MG63 (cell line): ENCODE measurements around the gene TSPAN18. TPM values are rescaled to one million over a fixed set of nuclear protein-coding genes. Genes with fewer than 3 reads are reported as not detected.

Experiments
- DNase-seq: peaks from one replicate; pipeline ENCODE4 v3.0.0-alpha.2; 2020
- H3K27me3 ChIP-seq: fragments of 250-450 bp; sonication (Bioruptor Pico); 2 replicates; pipeline ENCODE4 v1.5.1; 2020; ENCODE audit warnings: mild to moderate bottlenecking, moderate library complexity
- H3K36me3 ChIP-seq: fragments of 250-450 bp; sonication (Bioruptor Pico); 2 replicates; pipeline ENCODE4 v1.5.1; 2020; ENCODE audit warnings: mild to moderate bottlenecking, moderate library complexity
- H3K4me3 ChIP-seq: fragments of 250-450 bp; sonication (Bioruptor Pico); 2 replicates; pipeline ENCODE4 v1.5.1; 2020; ENCODE audit warnings: mild to moderate bottlenecking, moderate library complexity
- H3K9me3 ChIP-seq: fragments of 250-450 bp; sonication (Bioruptor Pico); 2 replicates; pipeline ENCODE4 v1.5.1; 2020; ENCODE audit warnings: mild to moderate bottlenecking, moderate library complexity
- total RNA-seq: library from RNA; depleted of rRNA; stranded (reverse); fragments of >200 nt; shearing (Covaris generic); gene quantifications from 2 replicates; pipeline ENCODE4 v1.2.3, GENCODE V29; 2014; ENCODE audit warnings: low replicate concordance

The TSPAN18 gene
- total RNA-seq, 1 experiment from 2014 or later = 0.95 TPM

DNA sequence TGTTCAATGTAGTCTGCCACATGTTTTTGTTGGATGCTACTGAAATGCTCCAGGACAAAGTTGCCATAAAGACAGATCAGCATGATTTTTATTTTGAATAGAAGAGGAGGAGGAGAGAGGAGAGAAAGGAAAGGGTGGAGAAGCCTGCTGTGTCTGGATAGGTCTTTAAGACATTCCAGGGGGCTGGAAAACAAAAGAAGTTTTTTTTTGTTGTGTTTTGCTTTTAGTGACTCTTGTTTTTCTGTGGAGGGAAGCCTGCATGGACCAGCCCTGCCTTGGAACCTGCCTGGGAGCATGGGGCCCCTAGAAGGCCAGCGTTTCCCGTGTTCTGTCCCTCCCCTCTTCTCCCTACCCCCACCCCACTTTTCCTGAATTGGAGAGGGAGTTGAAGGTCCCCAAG lies 2.3 kb downstream of the TSPAN18 start:
- H3K4me3 ChIP-seq = no peak overlapping the region
- H3K9me3 ChIP-seq = no peaks in the 10 kb centered on the region
- no peak for DNase-seq
- H3K36me3 ChIP-seq = no peaks in the 10 kb centered on the region
- no peaks in the 10 kb centered on the region for H3K27me3 ChIP-seq

DNA sequence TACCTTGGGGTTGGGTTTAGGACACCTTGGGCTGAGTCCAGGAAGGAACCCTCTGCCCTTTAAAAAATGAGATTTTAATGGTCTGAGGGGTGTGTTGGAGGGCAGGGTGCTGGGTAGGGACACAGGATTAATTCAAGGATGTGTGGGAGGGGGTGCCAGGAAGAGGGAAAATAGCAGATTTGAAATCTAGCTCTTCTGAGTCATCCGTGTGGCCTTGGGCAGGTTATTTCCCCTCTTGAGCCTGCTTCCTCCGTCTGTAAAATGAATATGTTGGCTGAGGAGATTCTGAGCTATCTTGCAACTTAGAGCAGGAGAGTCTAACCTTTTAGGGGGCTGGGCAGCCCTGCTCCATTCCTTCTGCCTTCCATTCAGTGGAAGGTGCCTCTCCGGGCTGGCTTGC lies 3.0 kb downstream of the TSPAN18 start:
- DNase-seq = no peak
- no peaks in the 10 kb centered on the region for H3K36me3 ChIP-seq
- H3K4me3 ChIP-seq = no peak overlapping the region
- no peaks in the 10 kb centered on the region for H3K27me3 ChIP-seq
- H3K9me3 ChIP-seq = no peaks in the 10 kb centered on the region

DNA sequence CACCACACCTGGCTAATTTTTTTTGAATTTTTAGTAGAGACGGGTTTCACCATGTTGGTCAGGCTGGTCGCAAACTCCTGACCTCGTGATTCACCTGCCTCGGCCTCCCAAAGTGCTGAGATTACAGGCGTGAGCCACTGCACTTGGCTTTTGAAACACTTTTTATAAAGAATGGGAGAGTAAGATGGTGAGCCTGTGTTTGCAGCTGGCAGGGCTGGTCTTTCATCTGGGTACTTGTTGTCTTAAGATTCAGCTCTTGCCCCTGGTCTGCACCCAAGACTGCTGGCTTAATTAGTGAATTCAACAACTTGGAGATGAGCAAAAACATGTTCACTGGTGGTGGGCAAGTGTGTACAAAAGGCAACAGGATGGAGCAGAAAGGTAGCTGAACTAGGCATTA lies 4.0 kb downstream of the TSPAN18 start:
- H3K4me3 ChIP-seq = no peak overlapping the region
- no peak for DNase-seq
- H3K9me3 ChIP-seq = no peaks in the 10 kb centered on the region
- H3K36me3 ChIP-seq = no peaks in the 10 kb centered on the region
- H3K27me3 ChIP-seq = no peaks in the 10 kb centered on the region

DNA sequence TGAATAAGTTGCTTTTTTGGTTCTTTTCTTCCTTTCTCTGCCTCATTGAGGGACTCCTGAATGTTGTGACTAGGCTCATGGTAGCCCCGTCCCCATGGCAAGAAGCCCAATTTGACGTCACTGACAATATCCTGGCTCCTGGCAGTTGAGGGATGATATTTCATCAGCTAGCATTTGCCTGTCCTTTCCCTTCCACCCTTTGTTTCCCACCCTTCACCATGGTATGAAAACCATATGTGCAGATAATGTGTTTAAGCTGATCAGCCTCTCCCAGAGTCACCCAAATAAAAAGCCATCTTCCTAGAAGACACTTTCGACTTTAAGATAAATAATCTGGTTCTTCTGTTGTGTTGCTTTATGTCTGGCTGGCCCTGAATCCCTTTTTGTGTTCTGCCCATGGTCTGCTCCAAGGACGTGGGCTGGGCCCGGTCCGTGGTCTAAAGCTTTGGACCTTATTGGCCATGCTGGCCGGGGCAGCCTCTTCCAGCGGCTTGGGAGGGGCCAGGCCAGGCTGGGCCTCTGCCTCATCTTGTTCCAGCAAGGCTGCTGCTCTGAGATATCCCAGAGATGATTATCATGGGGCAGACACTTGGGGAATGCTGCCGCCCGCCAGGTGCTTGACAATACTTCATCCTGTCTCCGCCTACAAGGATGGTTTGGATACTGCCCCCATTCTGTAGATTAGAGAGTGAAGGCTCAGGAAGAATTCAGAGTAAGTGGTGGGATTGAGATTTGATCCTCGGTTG lies 5.1 kb downstream of the TSPAN18 start:
- H3K27me3 ChIP-seq = no peaks in the 10 kb centered on the region
- H3K4me3 ChIP-seq = no peak overlapping the region
- H3K36me3 ChIP-seq = no peaks in the 10 kb centered on the region
- H3K9me3 ChIP-seq = no peaks in the 10 kb centered on the region
- no peak for DNase-seq

DNA sequence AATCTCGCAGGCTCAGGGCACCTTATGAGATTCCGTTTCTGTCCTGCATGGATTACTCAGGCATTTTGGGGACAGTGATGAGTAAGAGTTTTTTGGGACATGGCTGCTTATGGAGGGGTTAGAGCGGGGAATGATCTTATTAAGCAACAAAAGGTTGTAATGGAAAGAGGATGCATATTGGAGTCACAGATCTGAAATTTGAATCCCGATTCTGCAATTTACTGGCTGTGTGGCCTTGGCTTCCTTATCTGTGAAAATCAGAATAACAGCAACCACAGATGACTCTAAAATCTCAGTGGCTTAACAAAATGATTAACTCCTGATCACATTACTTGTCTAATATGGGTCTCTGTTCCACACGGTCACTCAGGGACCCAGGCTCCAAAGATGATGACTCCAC lies 5.8 kb downstream of the TSPAN18 start:
- no peaks in the 10 kb centered on the region for H3K27me3 ChIP-seq
- H3K4me3 ChIP-seq = no peak overlapping the region
- H3K36me3 ChIP-seq = no peaks in the 10 kb centered on the region
- no peaks in the 10 kb centered on the region for H3K9me3 ChIP-seq
- DNase-seq = no peak

DNA sequence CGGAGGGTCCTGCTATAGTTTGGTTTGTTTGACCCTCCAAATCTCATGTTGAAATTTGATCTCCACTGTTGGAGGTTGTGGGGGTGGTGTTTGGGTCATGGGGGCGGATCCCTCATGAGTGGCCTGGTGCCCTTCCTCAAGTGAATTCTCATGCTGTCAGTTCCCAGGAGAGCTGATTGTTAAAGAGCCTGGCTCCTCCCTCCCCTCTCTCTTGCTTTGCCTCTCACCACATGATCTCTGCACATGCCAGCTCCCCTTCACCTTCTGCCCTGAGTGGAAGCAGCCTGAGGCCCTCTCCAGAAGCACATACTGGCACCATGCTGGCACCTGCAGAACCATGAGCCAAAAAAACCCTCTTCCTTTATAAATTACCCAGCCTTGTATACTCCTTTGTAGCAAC lies 7.1 kb downstream of the TSPAN18 start:
- no peak for DNase-seq
- Histone ChIP-seq H3K36me3 (no peaks in the 10 kb centered on the region), H3K9me3 (no peaks in the 10 kb centered on the region), H3K4me3 (no peak overlapping the region), H3K27me3 (no peaks in the 10 kb centered on the region)

DNA sequence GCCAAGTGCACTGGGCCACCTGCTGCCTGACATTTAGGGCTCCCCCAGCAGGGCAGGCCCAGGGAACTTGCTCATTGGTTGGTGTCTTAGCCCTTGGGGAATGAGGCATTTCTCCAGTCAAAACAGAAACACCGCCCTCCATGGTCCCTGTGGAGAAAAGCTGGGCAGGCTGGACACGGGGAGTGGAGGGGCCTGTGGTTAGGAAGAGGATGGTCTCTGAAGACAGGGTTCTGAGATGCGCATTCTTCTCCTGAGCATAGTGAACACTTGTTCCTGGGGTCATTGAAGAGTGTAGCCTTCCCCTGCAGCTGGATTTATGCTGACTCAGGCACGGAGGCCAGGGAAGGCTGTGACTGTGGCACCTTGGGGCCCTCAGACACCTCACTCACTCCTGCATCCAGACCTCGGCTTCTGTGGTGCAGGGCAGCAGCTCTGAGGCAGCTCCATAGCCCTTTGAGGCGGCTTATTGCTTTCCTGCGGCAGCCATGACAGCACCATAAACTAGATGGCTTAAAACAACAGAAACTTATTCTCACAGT lies 8.2 kb downstream of the TSPAN18 start:
- Histone ChIP-seq H3K9me3 (no peaks in the 10 kb centered on the region), H3K36me3 (no peaks in the 10 kb centered on the region)
- DNase-seq = no peak

DNA sequence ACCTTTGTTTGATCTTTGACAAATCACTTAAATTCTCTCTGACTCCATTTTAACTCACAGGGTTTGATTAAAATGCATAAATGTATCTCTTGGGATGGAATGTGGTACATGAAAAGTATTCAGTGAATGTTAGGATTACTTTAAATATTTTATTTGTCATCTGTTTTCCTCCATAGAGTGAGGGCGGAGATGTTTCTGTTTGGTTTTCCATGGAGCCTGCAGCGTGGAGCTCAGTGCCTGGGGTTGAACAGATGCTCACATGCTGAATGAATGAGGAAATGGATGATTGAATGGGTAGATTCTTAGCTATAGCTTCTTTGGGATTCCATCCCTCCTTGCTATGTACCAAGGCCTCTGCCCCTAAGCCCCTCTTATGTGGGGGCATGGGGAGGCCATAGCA lies 10.0 kb downstream of the TSPAN18 start:
- DNase-seq = no peak
- Histone ChIP-seq H3K27me3 (no peaks in the 10 kb centered on the region), H3K36me3 (no peaks in the 10 kb centered on the region), H3K9me3 (no peaks in the 10 kb centered on the region), H3K4me3 (no peak overlapping the region)

More for the DNA sequence above, 8.2 kb downstream of the TSPAN18 start:
- Histone ChIP-seq H3K4me3 (no peak overlapping the region), H3K27me3 (no peaks in the 10 kb centered on the region)

DNA sequence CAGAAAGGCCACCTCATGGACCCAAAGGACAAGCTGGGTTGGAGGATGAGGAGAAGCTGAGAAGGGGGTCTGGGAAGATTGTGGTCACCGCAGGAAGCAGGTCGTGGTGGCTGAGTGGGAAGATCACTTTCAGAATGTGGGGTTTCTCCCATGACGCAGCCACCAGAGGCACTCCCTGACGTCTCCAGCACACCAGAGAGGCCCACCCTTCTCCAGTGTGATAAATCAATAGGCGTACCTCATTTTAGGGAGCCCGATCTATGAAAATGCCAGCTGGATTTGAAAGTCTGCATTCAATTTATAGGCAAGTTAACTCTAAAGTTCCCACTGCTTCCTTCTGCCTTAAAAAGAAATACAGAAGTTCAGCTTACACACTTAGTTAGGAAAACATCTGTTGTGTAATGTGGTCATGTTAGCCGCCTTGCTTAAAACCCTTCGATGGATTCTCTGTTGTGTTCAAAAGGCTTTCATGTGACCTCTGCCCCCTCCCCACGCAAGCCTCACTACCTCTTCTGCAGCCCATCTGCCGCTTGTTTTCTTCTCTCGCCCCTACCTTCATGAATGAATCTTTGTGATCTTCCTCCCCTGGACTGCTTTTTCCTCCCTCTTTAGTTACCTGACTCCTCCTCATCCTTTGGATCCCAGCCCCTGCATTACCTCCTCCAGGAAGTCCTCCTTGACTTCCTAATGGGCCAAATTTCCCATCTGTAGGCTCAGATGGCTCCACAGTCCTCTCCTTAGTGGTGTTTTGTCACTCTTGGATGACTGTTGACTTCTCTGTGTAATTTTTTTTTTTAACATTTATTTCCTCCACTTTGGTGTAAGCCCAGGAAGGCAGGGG lies 10.7 kb downstream of the TSPAN18 start:
- no peak overlapping the region for H3K4me3 ChIP-seq
- no peaks in the 10 kb centered on the region for H3K36me3 ChIP-seq
- no peaks in the 10 kb centered on the region for H3K9me3 ChIP-seq
- H3K27me3 ChIP-seq = no peaks in the 10 kb centered on the region
- no peak for DNase-seq

DNA sequence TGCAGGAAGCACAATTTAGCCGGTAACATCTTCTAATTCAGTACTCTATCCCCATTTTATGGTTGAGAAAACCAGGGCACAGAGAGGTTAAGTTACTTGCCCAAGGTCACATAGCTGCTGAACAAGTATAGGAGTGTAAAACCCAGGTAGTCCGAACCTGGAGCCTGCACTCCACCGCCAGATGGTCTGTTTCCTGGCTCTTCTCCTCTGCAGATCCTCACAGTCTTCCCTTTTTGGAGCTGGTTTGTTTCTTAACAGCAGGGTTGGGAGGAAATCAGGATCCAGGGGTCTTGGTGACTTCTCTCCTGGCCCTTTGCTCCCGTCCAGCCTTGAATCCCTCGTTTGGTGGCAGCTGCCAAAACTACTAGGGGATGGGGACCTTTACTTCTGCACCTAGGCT lies 12.0 kb downstream of the TSPAN18 start:
- no peak for DNase-seq
- Histone ChIP-seq H3K36me3 (no peaks in the 10 kb centered on the region), H3K9me3 (no peaks in the 10 kb centered on the region), H3K27me3 (no peaks in the 10 kb centered on the region), H3K4me3 (no peak overlapping the region)

DNA sequence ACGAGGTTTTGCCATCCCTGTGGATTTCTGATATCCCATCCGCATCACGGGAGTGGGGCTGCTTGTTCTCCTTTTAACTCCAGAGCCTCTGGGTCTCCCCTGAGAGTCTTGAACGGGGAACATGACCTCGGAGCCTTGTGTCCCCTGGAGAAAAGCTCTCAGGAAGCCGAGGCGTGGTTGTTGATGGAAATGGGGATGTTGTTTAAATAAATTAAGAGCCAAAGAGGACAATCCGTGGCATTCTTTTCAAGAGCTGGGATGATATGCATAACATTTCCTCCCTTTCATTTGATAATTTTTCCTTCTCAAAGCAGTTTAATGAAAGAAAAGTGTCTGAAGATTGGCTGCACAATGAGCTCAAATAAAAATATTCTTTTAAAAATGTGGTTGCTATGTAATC lies 14.2 kb downstream of the TSPAN18 start:
- Histone ChIP-seq H3K27me3 (no peaks in the 10 kb centered on the region), H3K9me3 (no peaks in the 10 kb centered on the region), H3K36me3 (no peaks in the 10 kb centered on the region), H3K4me3 (no peak overlapping the region)
- DNase-seq = no peak

DNA sequence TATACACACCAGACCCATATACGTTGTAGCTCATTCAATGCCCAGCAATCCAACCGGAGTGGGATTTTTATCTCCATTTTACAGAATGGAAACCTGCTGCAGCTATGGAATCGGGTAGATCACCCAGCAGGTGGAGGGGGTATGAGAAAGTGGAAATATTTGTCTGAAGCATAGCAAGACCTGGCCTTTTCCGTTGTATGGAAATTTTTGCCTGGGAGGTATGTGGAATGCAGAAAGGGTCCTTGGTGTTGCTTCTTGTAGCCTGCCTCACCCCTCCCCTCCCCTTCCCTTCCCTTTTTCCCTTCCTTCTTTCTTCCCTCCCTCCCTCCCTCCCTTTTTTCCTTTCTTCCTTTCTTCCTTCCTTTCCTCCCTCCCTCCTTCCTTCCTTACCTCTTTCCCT lies 15.2 kb downstream of the TSPAN18 start:
- DNase-seq = no peak
- Histone ChIP-seq H3K36me3 (no peaks in the 10 kb centered on the region), H3K27me3 (no peaks in the 10 kb centered on the region), H3K4me3 (no peak overlapping the region), H3K9me3 (no peaks in the 10 kb centered on the region)

DNA sequence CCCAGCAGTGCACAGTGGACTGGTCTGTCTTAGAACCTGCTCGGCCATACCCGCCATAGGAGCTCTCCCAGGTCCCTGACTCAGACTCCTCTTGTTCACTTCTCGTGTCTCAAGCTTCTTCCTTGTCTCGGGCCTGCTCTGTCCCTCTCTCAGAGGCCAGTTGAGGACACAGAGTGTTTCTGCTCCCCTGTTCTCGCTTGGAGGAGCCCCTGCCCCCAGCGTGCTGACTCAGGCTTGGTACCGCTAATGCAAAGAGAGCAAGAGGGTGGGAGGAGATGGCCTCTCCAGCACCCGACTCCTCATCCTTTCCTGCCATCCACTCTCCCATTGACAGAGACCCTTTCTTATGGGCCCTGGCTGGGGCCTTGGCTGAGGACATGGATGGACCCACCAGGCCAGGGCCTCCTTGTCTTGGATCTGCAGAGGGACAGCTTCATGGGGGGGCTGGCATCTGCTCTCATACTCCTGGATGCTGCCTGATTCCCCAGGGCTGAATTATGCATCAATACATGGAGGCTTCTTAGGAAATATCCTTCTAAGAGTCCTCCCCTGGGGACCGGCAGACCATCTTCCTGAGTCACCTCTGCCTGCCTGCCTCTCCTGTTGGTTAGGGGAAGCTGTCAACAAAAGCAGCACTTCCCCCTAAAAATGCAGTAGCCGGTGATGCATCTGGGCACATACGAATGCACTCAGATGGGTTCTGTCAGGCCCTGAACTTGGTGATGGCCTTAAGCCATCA lies 15.9 kb downstream of the TSPAN18 start:
- H3K36me3 ChIP-seq = no peaks in the 10 kb centered on the region
- H3K4me3 ChIP-seq = no peak overlapping the region
- no peak for DNase-seq
- H3K9me3 ChIP-seq = no peaks in the 10 kb centered on the region
- no peaks in the 10 kb centered on the region for H3K27me3 ChIP-seq

DNA sequence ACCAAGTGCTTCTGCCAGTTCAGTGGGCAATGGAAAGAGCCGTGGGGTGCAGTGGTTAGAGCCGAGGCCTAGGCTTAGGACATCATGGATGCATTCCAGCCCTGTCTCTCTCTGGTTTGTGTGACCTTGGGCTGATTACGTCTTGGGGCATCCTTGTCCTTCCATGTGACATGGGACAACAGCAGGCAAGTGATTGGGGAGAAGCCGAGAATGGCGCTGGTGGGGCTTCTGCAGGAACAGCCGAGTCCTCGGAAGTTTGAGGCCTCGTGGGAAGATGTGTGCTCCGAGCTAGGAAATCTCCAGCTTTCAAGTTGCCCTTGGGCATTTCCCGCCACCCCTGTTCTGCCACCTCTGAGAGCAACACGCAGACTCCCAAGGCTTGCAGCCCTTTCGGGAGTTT lies 16.6 kb downstream of the TSPAN18 start:
- H3K27me3 ChIP-seq = no peaks in the 10 kb centered on the region
- H3K36me3 ChIP-seq = no peaks in the 10 kb centered on the region
- no peaks in the 10 kb centered on the region for H3K9me3 ChIP-seq
- no peak for DNase-seq
- no peak overlapping the region for H3K4me3 ChIP-seq

DNA sequence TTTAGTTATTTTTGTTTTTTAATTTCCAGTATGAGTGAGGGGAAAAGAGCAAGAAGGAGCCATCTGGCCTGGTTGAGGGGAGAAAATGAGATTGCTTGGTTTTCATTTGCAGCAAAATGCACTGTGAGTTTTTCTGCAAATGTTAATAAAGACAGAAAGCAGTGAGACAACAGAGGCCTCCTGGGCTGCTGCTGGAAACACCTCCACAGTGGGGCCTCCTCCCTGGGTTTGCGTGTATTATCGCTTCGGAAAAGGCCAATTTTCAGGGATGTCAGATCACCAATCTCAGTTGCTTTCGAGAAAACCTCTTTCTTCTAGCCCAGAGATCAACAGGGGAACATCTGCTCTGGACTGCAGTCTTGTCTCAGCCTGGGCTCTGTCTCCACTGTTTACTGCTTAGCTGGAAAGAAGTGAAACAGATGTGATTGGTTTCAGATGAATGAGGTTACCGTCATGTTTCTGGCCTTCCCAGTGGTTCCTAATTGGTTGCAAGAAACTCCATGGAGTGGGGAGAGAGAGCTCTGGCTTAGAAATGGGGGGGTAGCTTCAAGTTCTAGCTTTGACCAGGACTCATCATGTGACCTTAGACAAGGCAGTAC lies 17.3 kb downstream of the TSPAN18 start:
- DNase-seq = no peak
- Histone ChIP-seq H3K36me3 (no peaks in the 10 kb centered on the region), H3K9me3 (no peaks in the 10 kb centered on the region), H3K4me3 (no peak overlapping the region), H3K27me3 (no peaks in the 10 kb centered on the region)

DNA sequence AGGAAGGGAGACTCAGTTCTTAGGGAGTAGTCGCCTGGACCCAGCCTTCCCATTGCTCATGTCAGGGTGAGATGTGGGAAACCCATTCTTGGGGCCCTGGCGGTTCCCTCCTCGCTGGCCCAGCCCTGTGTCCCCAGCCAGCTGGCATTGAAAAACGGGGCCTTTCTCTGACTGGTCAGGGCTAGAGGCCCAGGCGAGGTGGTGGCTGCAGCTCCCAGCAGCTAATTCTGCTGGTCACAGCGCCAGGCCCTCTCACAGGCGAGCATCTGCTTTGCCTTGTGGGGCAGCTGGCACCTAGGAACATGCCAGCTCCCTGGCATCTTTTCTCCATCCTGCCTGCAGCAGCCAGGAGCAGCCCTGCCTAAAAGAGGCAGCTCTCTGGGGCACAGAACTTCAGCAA lies 20.1 kb downstream of the TSPAN18 start:
- Histone ChIP-seq H3K4me3 (no peak overlapping the region), H3K9me3 (no peaks in the 10 kb centered on the region), H3K36me3 (no peaks in the 10 kb centered on the region), H3K27me3 (no peaks in the 10 kb centered on the region)
- peak; percentile 57 for DNase-seq

DNA sequence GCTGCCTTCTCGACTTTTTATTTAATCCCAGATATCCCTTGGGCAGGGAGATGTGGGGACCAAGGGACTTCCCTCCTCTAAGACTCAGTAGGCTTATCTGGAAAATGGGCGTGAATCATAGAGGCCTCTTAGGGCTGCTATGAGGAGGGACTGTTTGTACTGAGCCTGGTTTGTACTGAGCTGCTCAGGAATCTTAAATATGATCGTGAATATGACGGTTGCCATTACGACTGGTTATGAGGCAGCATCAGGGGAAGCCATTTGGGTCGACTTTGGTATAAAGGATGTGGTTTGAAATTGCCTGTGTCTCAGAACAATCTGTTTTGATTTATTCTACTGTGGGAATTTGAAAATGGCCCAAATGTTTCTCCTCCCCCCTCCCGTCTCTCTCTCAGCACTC lies 20.6 kb downstream of the TSPAN18 start:
- Histone ChIP-seq H3K4me3 (no peak overlapping the region), H3K9me3 (no peaks in the 10 kb centered on the region), H3K36me3 (no peaks in the 10 kb centered on the region), H3K27me3 (no peaks in the 10 kb centered on the region)
- DNase-seq = no peak
